ENCODE data around the gene CNTN1. TPM values are rescaled to one million over a fixed set of nuclear protein-coding genes. Genes with fewer than 3 reads are reported as not detected.

The CNTN1 gene
- total RNA-seq, 1 experiment from 2014 or later: not detected

GRCh38 chr12:40907115-40907527, 214.9 kb downstream of the CNTN1 start:
- peak; percentile 54 for DNase-seq (ENCODE audit: unreplicated experiment)
- Mint-ChIP-seq H3K4me3 (ENCODE audit: unreplicated experiment) (no peak overlapping the region), H3K36me3 (ENCODE audit: insufficient read depth, unreplicated experiment) (no peaks in the 10 kb centered on the region), H3K27me3 (ENCODE audit: insufficient read depth, unreplicated experiment) (no peaks in the 10 kb centered on the region), H3K4me1 (ENCODE audit: insufficient read depth, unreplicated experiment) (peaks cover 6% of the 10 kb centered on the region), H3K9me3 (ENCODE audit: unreplicated experiment) (no peaks in the 10 kb centered on the region), H3K27ac (ENCODE audit: low read depth, unreplicated experiment) (peak overlapping the region; percentile 59)
- CTCF ChIA-PET: interaction anchor here (1.8 kb wide), 1 partner anchor 15 kb away, joined by 4 read pairs; no protein-coding TSS in a partner anchor
- BruUV-seq (replicated peaks): no TSS peak
- POLR2A ChIA-PET: no interaction called here
- no peak for TF ChIP-seq CTCF (IDR thresholded peaks at IDR 0.05; ENCODE audit: unreplicated experiment)
- intact Hi-C loops (cut with micrococcal nuclease): loop anchor here (10.0 kb wide), 1 partner anchor 212 kb away; the partner anchor contains the start of gene CNTN1

GRCh38 chr12:40911676-40912075, 219.4 kb downstream of the CNTN1 start:
- POLR2A ChIA-PET: interaction anchor here (0.7 kb wide), 1 partner anchor 410 kb away, joined by 3 read pairs; no protein-coding TSS in a partner anchor
- H3K4me3 Mint-ChIP-seq (ENCODE audit: unreplicated experiment): no peak overlapping the region
- H3K4me1 Mint-ChIP-seq (ENCODE audit: insufficient read depth, unreplicated experiment): peaks cover 6% of the 10 kb centered on the region
- H3K36me3 Mint-ChIP-seq (ENCODE audit: insufficient read depth, unreplicated experiment): no peaks in the 10 kb centered on the region
- peak; percentile 2 for DNase-seq (ENCODE audit: unreplicated experiment)
- CTCF ChIA-PET: no interaction called here
- BruUV-seq (replicated peaks): no TSS peak
- no peaks in the 10 kb centered on the region for H3K9me3 Mint-ChIP-seq (ENCODE audit: unreplicated experiment)
- intact Hi-C loops (cut with micrococcal nuclease): no loop called here
- no peaks in the 10 kb centered on the region for H3K27me3 Mint-ChIP-seq (ENCODE audit: insufficient read depth, unreplicated experiment)
- H3K27ac Mint-ChIP-seq (ENCODE audit: low read depth, unreplicated experiment): no peak overlapping the region
- TF ChIP-seq CTCF (IDR thresholded peaks at IDR 0.05; ENCODE audit: unreplicated experiment): no peak

GRCh38 chr12:40915172-40915571, 222.9 kb downstream of the CNTN1 start:
- no peak for TF ChIP-seq CTCF (IDR thresholded peaks at IDR 0.05; ENCODE audit: unreplicated experiment)
- ChIA-PET POLR2A (no interaction called here), CTCF (interaction anchor here (0.6 kb wide), 2 partner anchors 571 to 1451 kb away, joined by 3 read pairs; no protein-coding TSS in a partner anchor)
- DNase-seq (ENCODE audit: unreplicated experiment): no peak
- Mint-ChIP-seq H3K9me3 (ENCODE audit: unreplicated experiment) (no peaks in the 10 kb centered on the region), H3K27me3 (ENCODE audit: insufficient read depth, unreplicated experiment) (peaks cover 14% of the 10 kb centered on the region), H3K4me1 (ENCODE audit: insufficient read depth, unreplicated experiment) (no peaks in the 10 kb centered on the region), H3K27ac (ENCODE audit: low read depth, unreplicated experiment) (no peak overlapping the region), H3K4me3 (ENCODE audit: unreplicated experiment) (no peak overlapping the region), H3K36me3 (ENCODE audit: insufficient read depth, unreplicated experiment) (no peaks in the 10 kb centered on the region)
- intact Hi-C loops (cut with micrococcal nuclease): no loop called here
- BruUV-seq (replicated peaks): no TSS peak

- CTCF ChIA-PET: interaction anchor here (2.8 kb wide), 1 partner anchor 296 kb away, joined by 12 read pairs; no protein-coding TSS in a partner anchor
- no peak for DNase-seq (ENCODE audit: unreplicated experiment)
- intact Hi-C loops (cut with micrococcal nuclease): no loop called here
- no TSS peak for BruUV-seq (replicated peaks)
- Mint-ChIP-seq H3K4me3 (ENCODE audit: unreplicated experiment) (no peak overlapping the region), H3K27me3 (ENCODE audit: insufficient read depth, unreplicated experiment) (peaks cover 33% of the 10 kb centered on the region), H3K27ac (ENCODE audit: low read depth, unreplicated experiment) (no peak overlapping the region), H3K36me3 (ENCODE audit: insufficient read depth, unreplicated experiment) (no peaks in the 10 kb centered on the region), H3K4me1 (ENCODE audit: insufficient read depth, unreplicated experiment) (no peaks in the 10 kb centered on the region), H3K9me3 (ENCODE audit: unreplicated experiment) (no peaks in the 10 kb centered on the region)
- POLR2A ChIA-PET: interaction anchor here (0.6 kb wide), 1 partner anchor 600 kb away, joined by 3 read pairs; no protein-coding TSS in a partner anchor
- TF ChIP-seq CTCF (IDR thresholded peaks at IDR 0.05; ENCODE audit: unreplicated experiment): no peak
Observed at GRCh38 chr12:40917561-40917960, 225.3 kb downstream of the CNTN1 start.
